GM12873 (cell line): ENCODE data around the gene LMF1.

Source experiments
- TF ChIP-seq, protein P1 (sequence below): IDR thresholded peaks from 2 replicates; pipeline ENCODE4 v1.5.1; 2012; ENCODE audit warnings: low read depth, mild to moderate bottlenecking, moderate library complexity, low read length, control low read depth; ENCODE audit not compliant: insufficient read depth; ENCODE audit errors: missing control alignments

Gene LMF1

DNA sequence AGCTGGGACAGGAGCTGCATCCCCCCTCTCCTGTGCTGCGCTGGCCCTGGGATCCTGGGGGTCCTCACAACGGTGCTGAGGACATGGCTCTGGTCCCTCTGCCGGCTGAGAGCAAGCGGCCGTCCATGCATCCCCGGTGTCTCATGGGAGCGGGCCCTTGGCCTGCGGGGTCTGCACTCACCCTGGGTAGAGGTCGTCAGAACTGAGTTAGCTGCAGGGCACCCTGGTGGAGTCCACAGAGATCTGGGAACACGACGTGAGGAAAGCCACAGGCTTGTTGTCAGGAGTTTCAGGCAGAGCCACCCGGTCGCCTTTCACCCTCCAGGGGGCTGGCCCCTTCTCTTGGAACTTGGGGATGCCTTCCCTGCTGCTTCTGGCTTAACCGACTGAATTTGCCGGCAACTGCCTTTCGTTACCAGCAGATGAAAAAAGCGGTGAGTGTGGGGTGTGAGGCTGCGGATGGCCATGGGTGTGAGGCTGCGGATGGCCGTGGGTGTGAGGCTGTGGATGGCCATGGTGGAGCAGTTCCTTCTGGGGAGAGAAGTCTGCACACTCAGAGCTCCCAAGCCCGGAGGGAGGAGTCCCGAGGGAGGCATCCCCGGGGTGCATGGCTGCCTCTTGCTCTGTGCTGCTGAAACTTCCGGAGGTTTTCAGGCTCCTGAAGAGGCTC lies 81.7 kb downstream of the LMF1 start:
- TF ChIP-seq, protein P1, sequence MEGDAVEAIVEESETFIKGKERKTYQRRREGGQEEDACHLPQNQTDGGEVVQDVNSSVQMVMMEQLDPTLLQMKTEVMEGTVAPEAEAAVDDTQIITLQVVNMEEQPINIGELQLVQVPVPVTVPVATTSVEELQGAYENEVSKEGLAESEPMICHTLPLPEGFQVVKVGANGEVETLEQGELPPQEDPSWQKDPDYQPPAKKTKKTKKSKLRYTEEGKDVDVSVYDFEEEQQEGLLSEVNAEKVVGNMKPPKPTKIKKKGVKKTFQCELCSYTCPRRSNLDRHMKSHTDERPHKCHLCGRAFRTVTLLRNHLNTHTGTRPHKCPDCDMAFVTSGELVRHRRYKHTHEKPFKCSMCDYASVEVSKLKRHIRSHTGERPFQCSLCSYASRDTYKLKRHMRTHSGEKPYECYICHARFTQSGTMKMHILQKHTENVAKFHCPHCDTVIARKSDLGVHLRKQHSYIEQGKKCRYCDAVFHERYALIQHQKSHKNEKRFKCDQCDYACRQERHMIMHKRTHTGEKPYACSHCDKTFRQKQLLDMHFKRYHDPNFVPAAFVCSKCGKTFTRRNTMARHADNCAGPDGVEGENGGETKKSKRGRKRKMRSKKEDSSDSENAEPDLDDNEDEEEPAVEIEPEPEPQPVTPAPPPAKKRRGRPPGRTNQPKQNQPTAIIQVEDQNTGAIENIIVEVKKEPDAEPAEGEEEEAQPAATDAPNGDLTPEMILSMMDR = no peak

DNA sequence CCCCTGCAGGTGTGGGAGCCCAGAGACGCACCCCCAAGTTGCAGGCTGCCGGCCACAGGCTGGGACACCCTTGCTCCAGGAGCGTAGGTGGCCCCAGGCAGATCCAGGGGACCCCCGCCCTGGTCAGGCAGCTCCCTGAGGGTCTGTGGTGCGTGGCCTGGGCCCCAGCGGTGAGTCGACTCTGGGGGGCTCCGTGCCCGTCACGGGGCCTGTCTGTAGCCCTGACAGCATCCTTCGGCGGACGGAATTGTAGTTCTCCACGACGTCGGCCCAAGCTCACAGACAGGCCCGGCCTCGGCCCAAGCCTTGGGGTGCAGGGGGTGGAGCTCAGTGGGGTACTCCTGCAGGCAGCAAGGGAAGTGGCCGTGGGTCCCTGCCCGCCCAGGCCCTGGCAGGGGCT lies 82.9 kb downstream of the LMF1 start:
- TF ChIP-seq, protein P1 = no peak

DNA sequence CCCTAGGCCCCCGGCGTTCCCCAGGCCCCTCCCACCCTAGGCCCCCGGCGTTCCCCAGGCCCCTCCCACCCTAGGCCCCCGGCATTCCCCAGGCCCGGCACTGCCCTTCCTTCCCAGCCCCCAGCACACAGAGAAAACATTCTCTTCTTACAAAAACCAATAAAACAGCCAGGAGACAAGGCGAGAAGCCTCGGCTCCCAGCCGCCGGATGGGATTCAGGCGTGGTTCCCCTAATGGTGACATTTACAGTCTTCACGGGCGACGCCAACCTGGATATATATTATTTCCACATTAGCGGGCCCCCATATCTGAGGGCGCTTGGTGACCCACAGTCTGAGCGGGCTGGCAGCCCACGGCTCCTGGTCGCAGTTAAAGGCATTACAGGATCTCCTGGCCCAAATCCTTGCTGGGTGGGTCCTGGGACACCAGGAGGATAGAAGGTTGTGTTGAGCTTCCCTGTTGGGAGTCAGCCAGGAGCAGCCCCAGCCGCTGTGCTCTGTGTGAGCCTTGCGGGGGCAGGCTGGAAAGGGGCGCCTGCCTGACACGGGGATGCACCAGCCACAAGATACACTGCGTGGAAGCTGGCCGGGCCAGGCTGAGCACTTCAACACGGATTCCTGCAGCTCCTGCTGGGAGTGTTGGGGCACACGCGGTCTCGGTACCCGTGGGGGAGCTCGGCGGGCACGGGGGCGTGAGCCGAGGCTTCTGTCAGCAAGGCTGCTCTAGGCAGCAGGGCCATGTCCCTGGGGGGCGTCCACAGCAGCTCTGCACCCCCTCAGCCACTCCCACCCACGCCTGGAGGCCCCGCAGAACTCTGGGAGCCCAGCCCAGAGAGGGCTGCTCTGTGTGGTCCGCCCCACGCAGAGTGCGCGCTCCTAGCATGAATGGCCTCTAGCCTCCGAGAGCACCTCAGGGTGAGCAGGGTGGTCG lies 83.7 kb downstream of the LMF1 start:
- TF ChIP-seq, protein P1 = no peak

DNA sequence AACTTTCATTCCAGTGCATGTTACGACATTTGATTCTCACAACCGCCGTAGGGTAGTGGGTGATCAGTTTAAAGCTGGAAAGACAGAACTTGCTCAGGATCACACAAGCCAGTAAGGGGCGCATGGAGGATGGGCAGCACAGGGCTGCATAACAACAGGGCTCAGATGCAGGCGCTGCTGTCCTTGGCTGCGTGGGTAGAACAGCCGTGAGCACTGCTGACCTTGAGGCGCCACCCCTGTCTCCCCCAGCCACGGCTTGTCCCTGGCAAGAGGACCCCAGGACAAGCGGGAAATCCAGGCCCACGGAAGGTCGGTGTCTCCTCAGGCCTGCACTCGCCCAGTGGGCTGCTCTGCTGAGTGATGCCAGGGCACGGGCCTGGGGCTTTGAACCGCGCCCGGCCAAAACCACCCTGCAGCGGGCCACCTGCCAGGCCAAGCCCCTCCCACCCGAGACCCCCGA lies 84.7 kb downstream of the LMF1 start:
- TF ChIP-seq, protein P1 = no peak

DNA sequence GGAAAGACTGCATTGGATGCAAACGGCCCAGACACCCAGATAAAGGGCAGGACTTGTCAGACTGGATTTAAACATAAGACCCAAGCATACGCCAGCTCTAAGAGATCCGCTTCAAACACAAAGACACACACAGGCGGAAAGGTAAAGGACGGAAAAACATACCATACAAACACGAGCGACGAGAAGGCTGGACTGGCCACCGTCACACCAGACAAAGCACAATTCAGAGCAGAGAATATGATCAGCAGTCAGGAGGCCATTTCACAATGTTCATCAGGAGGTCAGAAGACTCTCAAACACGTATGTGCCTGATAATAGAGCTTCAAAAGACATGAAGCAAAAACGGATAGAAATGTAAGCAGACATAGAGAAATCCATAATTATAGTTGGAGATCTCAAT lies 85.4 kb downstream of the LMF1 start:
- TF ChIP-seq, protein P1 = no peak

DNA sequence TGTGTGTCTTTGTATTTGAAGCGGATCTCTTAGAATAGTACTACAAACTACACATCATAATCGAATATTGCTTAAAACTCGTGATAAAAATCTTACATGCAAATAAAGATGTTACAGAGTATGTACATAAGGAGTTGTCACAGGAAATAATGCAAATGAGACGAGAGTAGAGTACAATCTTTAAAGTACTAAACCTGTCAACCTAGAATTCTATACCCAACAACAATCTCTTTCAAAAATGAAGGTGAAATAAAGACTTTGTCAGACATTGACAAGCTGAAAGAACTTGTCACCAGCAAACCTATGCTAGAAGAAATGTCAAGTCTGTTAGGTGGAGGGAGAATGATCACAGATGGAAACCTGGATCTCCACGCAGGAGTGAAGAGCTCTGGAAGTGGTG lies 86.6 kb downstream of the LMF1 start:
- TF ChIP-seq, protein P1 = no peak

DNA sequence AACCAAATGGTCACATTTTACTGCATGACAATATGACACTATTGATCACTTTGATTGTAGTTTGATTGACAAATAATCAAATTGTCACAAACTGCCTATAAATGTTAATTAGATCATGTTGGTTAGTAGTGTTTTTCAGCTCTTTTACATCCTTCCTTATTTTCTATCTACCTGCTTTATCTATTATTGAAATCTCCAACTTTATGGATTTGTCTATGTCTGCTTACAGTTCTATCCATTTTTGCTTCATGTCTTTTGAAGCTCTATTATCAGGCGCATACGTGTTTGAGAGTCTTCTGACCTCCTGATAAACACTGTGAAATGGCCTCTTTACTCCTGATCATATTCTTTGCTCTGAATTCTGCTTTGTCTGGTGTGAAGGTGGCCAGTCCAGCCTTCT lies 87.0 kb downstream of the LMF1 start:
- TF ChIP-seq, protein P1 = no peak
